WERI-Rb-1 (cell line): ENCODE data around the gene C8G.

Source experiments
- DNase-seq: peaks from one replicate; pipeline ENCODE4 v3.0.0-alpha.2; 2020
- H3K27ac ChIP-seq: fragments of 250-450 bp; sonication (Bioruptor Pico); 2 replicates; pipeline ENCODE4 v1.5.1; 2020; ENCODE audit warnings: mild to moderate bottlenecking, moderate library complexity
- H3K27me3 ChIP-seq: fragments of 250-450 bp; sonication (Bioruptor Pico); 2 replicates; pipeline ENCODE4 v1.5.1; 2021; ENCODE audit warnings: mild to moderate bottlenecking, low read depth, moderate library complexity; ENCODE audit not compliant: insufficient read depth, severe bottlenecking
- H3K36me3 ChIP-seq: fragments of 250-450 bp; sonication (Bioruptor Pico); 2 replicates; pipeline ENCODE4 v1.5.1; 2020; ENCODE audit warnings: mild to moderate bottlenecking, moderate library complexity
- H3K4me3 ChIP-seq: 2 replicates; pipeline ENCODE4 v1.5.1; 2011; ENCODE audit warnings: low read depth, mild to moderate bottlenecking, control low read depth, low read length
- H3K9me3 ChIP-seq: fragments of 250-450 bp; sonication (Bioruptor Pico); 2 replicates; pipeline ENCODE4 v1.5.1; 2021; ENCODE audit warnings: mild to moderate bottlenecking, moderate library complexity; ENCODE audit not compliant: severe bottlenecking
- CTCF ChIP-seq: IDR thresholded peaks from 2 replicates; pipeline ENCODE4 v1.5.1; 2011; ENCODE audit warnings: low read depth, mild to moderate bottlenecking, control low read depth, inconsistent platforms, low read length

C8G gene

GRCh38 chr9:136952876-136953770 lies 8.1 kb downstream of the C8G start:
- Histone ChIP-seq H3K9me3 (no peaks in the 10 kb centered on the region), H3K36me3 (no peaks in the 10 kb centered on the region), H3K27me3 (no peaks in the 10 kb centered on the region), H3K4me3 (no peak overlapping the region), H3K27ac (no peak overlapping the region)
- TF ChIP-seq CTCF, result no peak
- no peak for DNase-seq

- H3K4me3 ChIP-seq, result no peak overlapping the region
- TF ChIP-seq CTCF, result no peak
- H3K27me3 ChIP-seq, result no peaks in the 10 kb centered on the region
- H3K36me3 ChIP-seq, result no peaks in the 10 kb centered on the region
- H3K9me3 ChIP-seq, result no peaks in the 10 kb centered on the region
- no peak for DNase-seq
- no peak overlapping the region for H3K27ac ChIP-seq
Observed at GRCh38 chr9:136953771-136954269, 8.8 kb downstream of the C8G start.

GRCh38 chr9:136954270-136955083 lies 9.4 kb downstream of the C8G start:
- H3K4me3 ChIP-seq, result no peak overlapping the region
- no peaks in the 10 kb centered on the region for H3K9me3 ChIP-seq
- no peak for TF ChIP-seq CTCF
- H3K27ac ChIP-seq, result no peak overlapping the region
- no peak for DNase-seq
- H3K27me3 ChIP-seq, result no peaks in the 10 kb centered on the region
- H3K36me3 ChIP-seq, result no peaks in the 10 kb centered on the region

GRCh38 chr9:136955202-136955942 lies 10.3 kb downstream of the C8G start:
- Histone ChIP-seq H3K36me3 (no peaks in the 10 kb centered on the region), H3K27me3 (no peaks in the 10 kb centered on the region), H3K27ac (no peak overlapping the region), H3K9me3 (no peaks in the 10 kb centered on the region), H3K4me3 (no peak overlapping the region)
- TF ChIP-seq CTCF, result no peak
- DNase-seq, result no peak

- Histone ChIP-seq H3K9me3 (no peaks in the 10 kb centered on the region), H3K4me3 (no peak overlapping the region), H3K36me3 (no peaks in the 10 kb centered on the region), H3K27me3 (no peaks in the 10 kb centered on the region), H3K27ac (no peak overlapping the region)
- DNase-seq, result no peak
- no peak for TF ChIP-seq CTCF
Observed at GRCh38 chr9:136955943-136956335, 10.9 kb downstream of the C8G start.
